ENCODE results near the gene TMEM271. TPM values are rescaled to one million over a fixed set of nuclear protein-coding genes. Genes with fewer than 3 reads are reported as not detected.
"Not testable (repeated sequence)": the region's sequence is repeated elsewhere in the genome, so short reads cannot be mapped to it uniquely, and the experiment has no call there.

Gene TMEM271
- total and polyA plus RNA-seq, 2 donors: 0.02 to 0.05 TPM

DNA sequence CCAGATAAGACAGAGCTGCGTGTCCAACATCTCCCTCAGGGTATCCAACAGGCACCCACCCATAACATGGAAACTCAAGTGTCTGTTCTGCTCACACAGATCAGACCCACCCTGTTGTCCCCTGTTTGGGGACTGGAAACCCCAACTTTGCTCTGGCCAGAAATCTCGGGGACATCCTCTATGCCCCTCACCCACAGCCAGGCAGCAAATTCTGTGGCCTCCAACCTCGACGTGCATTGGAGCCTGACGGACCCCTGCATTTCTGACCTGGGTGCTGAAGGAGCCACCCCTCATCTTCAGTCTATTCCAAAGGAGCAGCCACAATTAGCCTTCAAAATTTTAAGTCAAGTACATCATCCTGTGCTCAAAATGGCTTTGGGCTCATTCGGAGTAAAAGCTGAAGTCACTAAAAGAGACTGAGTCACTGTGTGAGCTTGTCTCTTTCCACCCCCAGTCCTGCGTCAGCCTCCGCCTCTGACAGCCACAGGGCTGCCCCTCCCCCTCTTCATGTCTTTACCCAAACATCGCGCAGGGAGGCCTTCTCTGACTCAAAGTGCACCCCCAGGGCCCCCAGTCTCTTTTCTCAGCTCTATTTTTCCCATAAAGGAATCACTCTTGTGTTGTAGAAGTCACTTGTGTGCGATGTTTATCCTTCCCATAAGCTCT, 24.9 kb upstream of the TMEM271 start:
- Histone ChIP-seq H3K27ac (ENCODE audit: low read depth in 1 of 2, low read length in 1 of 2) (no peak overlapping the region), H3K4me1 (ENCODE audit: control insufficient read depth in 2 of 2, insufficient read depth in 2 of 2, low read length in 2 of 2) (peaks cover 0 to 3% of the 10 kb centered on the region in 2 donors), H3K27me3 (ENCODE audit: control insufficient read depth in 2 of 2, insufficient read depth in 1 of 2, low read length in 1 of 2) (peaks cover 0 to 3% of the 10 kb centered on the region in 2 donors), H3K4me3 (ENCODE audit: low read length in 2 of 2) (no peak overlapping the region), H3K9me3 (ENCODE audit: control insufficient read depth in 2 of 2, insufficient read depth in 1 of 2, low read length in 1 of 2) (no peaks in the 10 kb centered on the region), H3K36me3 (ENCODE audit: control insufficient read depth in 2 of 2, insufficient read depth in 2 of 2, low read length in 1 of 2) (no peaks in the 10 kb centered on the region)
- WGBS: 75% methylated on average over 11 of the region's 11 CpGs
- peak in 1 of 9 donors; percentile 21 for DNase-seq (ENCODE audit: low read depth in 6 of 9, low spot score in 9 of 9)

DNA sequence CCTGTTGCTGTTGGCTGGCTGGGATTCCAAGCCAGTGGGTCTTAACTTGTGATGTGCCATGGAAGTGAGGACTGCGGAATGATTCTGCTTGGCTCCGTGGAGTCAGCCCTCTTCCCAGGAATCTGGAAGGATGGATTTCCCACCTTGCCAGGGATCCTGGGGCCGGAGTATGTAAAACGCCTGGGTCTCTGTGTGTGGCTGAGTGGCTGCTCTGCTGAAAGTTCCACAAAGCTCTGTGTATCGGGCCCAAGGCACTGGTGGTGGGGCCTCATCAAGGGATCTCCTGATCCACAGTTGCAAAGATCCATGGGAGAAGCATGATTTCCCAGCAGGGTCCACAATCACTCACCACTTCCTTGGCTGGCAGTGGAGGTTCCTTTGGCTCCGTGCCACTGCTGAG, 24.1 kb upstream of the TMEM271 start:
- H3K4me1 ChIP-seq (ENCODE audit: control insufficient read depth in 2 of 2, insufficient read depth in 2 of 2, low read length in 2 of 2): peaks cover 0 to 3% of the 10 kb centered on the region in 2 donors
- DNase-seq (ENCODE audit: low read depth in 6 of 9, low spot score in 9 of 9): no peak

DNA sequence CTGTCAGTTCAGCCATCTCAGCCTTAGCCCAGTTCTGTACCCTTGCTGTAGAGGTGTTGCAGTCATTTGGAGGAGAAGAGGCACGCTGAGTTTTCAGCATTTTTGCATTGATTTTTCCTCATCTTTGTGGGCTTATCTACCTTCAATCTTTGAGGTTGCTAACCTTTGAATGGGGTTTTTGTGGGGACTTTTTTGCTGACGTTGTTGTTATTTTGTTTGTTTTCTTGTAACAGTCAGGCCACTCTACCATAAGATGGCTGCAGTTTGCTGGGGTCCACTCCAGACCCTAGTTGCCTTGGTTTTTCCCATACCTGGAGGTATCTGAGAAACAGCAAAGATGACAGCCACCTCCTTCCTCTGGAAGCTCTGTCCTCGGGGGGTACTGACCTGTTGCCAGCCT, 22.8 kb upstream of the TMEM271 start:
- H3K9me3 ChIP-seq (ENCODE audit: control insufficient read depth in 2 of 2, insufficient read depth in 1 of 2, low read length in 1 of 2): no peaks in the 10 kb centered on the region
- WGBS: 83% methylated on average over 3 of the region's 3 CpGs
- H3K4me3 ChIP-seq (ENCODE audit: low read length in 2 of 2): no peak overlapping the region
- peaks cover 0 to 3% of the 10 kb centered on the region in 2 donors for H3K4me1 ChIP-seq (ENCODE audit: control insufficient read depth in 2 of 2, insufficient read depth in 2 of 2, low read length in 2 of 2)
- peaks cover 0 to 3% of the 10 kb centered on the region in 2 donors for H3K27me3 ChIP-seq (ENCODE audit: control insufficient read depth in 2 of 2, insufficient read depth in 1 of 2, low read length in 1 of 2)
- DNase-seq (ENCODE audit: low read depth in 6 of 9, low spot score in 9 of 9): no peak
- no peak overlapping the region for H3K27ac ChIP-seq (ENCODE audit: low read depth in 1 of 2, low read length in 1 of 2)
- H3K36me3 ChIP-seq (ENCODE audit: control insufficient read depth in 2 of 2, insufficient read depth in 2 of 2, low read length in 1 of 2): no peaks in the 10 kb centered on the region

More for the DNA sequence above, 24.1 kb upstream of the TMEM271 start:
- no peaks in the 10 kb centered on the region for H3K9me3 ChIP-seq (ENCODE audit: control insufficient read depth in 2 of 2, insufficient read depth in 1 of 2, low read length in 1 of 2)
- WGBS: 93% methylated on average over 6 of the region's 6 CpGs
- H3K36me3 ChIP-seq (ENCODE audit: control insufficient read depth in 2 of 2, insufficient read depth in 2 of 2, low read length in 1 of 2): no peaks in the 10 kb centered on the region
- H3K4me3 ChIP-seq (ENCODE audit: low read length in 2 of 2): no peak overlapping the region
- no peak overlapping the region for H3K27ac ChIP-seq (ENCODE audit: low read depth in 1 of 2, low read length in 1 of 2)
- H3K27me3 ChIP-seq (ENCODE audit: control insufficient read depth in 2 of 2, insufficient read depth in 1 of 2, low read length in 1 of 2): peaks cover 0 to 3% of the 10 kb centered on the region in 2 donors

DNA sequence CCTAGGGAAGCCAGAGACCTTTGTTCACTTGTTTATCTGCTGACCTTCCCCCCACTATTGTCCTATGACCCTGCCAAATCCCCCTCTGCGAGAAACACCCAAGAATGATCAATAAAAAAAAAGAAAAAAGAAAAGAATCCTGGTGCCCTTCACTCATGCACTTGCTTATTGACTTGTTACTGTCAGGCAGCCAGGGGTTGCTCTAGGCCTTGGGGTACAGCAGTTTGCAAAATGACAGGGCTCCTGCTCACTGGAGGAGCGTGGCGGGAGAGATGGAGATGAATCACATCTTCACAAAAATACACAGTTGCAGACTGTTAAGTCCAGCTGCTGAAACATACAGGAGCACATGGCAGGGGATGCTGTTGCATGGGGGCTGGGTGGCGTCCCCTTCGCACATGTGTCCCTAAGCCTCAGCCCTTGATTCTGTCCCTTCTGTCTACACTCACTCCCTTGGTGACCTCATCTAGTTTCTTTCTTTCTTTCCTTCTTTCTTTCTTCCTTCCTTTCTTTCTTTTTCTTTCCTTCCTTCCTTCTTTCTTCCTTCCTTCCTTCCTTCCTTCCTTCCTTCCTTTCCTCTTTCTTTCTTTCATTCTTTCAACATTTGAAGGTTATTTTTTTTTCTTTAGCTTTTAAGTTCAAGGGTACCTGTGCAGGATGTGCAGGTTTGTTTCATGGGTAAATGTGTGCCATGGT, 16.9 kb upstream of the TMEM271 start:
- H3K9me3 ChIP-seq (ENCODE audit: control insufficient read depth in 2 of 2, insufficient read depth in 1 of 2, low read length in 1 of 2): peaks cover 0 to 1% of the 10 kb centered on the region in 2 donors
- H3K36me3 ChIP-seq (ENCODE audit: control insufficient read depth in 2 of 2, insufficient read depth in 2 of 2, low read length in 1 of 2): no peaks in the 10 kb centered on the region
- no peak overlapping the region for H3K27ac ChIP-seq (ENCODE audit: low read depth in 1 of 2, low read length in 1 of 2)
- DNase-seq (ENCODE audit: low read depth in 6 of 9, low spot score in 9 of 9): no peak
- WGBS: 89% methylated on average over 5 of the region's 5 CpGs
- H3K27me3 ChIP-seq (ENCODE audit: control insufficient read depth in 2 of 2, insufficient read depth in 1 of 2, low read length in 1 of 2): peaks cover 0 to 4% of the 10 kb centered on the region in 2 donors
- no peaks in the 10 kb centered on the region for H3K4me1 ChIP-seq (ENCODE audit: control insufficient read depth in 2 of 2, insufficient read depth in 2 of 2, low read length in 2 of 2)
- H3K4me3 ChIP-seq (ENCODE audit: low read length in 2 of 2): no peak overlapping the region

DNA sequence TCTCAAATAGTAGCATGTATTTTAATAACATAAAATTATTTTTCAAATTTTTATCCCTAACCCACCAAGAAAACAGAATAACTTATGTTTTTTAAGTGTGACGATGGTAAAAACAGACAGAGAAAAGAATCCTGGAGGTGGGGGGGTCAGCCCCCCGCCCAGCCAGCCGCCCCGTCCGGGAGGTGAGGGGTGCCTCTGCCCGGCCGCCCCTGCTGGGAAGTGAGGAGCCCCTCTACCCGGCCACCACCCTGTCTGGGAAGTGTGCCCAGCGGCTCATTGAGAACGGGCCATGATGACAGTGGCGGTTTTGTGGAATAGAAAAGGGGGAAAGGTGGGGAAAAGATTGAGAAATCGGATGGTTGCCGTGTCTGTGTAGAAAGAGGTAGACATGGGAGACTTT, 16.1 kb upstream of the TMEM271 start:
- H3K36me3 ChIP-seq (ENCODE audit: control insufficient read depth in 2 of 2, insufficient read depth in 2 of 2, low read length in 1 of 2); H3K27ac ChIP-seq (ENCODE audit: low read depth in 1 of 2, low read length in 1 of 2); H3K4me3 ChIP-seq (ENCODE audit: low read length in 2 of 2); DNase-seq (ENCODE audit: low read depth in 6 of 9, low spot score in 9 of 9); H3K27me3 ChIP-seq (ENCODE audit: control insufficient read depth in 2 of 2, insufficient read depth in 1 of 2, low read length in 1 of 2); H3K4me1 ChIP-seq (ENCODE audit: control insufficient read depth in 2 of 2, insufficient read depth in 2 of 2, low read length in 2 of 2); H3K9me3 ChIP-seq (ENCODE audit: control insufficient read depth in 2 of 2, insufficient read depth in 1 of 2, low read length in 1 of 2): not testable (repeated sequence)
- WGBS: 90% methylated on average over 11 of the region's 13 CpGs

DNA sequence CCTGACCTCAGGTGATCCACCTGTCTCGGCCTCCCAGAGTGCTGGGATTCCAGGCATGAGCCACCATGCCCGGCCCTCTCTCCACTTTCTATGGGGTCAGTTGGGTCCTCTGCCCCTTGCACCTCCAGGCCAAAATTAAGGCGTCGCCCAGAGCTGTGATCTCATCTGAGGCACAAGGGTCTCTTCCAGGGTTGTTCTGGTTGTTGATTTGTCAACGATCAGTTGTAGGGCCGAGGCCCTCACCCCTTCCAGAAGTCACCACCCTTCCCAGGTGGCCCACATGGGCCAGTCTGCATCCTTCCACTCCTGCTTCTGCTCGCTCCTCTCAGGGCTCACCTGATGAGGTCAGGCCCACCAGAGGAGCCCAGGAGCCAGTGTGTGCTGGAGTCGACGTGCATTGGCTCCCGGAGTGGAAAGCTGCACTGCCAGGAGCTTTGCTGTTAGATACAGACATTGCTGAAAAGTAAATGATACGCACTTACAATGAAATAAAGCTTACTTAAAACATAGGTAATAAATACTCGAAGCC, 14.3 kb upstream of the TMEM271 start:
- WGBS: 96% methylated on average over 12 of the region's 12 CpGs
- H3K27me3 ChIP-seq (ENCODE audit: control insufficient read depth in 2 of 2, insufficient read depth in 1 of 2, low read length in 1 of 2): peaks cover 0 to 7% of the 10 kb centered on the region in 2 donors

DNA sequence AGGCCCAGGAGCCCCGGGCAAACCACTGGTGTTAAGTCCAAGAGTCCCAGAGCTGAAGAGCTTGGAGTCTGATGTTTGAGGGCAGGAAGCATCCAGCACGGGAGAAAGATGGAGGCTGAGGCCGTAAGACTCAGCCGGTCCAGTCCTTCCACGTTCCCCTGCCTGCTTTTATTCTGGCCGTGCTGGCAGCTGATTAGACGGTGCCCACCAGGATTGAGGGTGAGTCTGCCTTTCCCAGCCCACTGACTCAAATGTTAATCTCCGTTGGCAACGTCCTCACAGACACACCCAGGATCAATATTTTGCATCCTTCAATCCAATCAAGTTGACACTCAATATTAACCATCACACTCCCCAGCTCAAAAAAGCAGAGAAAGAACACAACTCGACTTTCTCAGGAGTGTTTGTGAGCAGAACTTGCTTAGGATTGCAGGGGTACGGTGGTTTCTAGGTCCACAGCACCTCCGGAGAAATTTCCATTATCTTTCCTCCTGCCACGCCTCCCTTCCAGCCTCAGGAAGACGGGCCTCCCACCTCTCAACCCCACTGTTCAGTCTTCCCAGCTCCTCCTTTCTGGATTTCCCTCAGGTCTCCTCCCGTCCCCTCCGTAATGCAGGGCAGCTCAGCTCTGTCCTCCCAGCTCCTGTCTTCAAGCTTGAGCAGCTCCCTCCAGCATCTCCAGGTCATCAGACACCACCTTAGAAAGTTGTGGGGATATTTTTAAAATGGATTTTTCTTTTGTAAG, 13.3 kb upstream of the TMEM271 start:
- peaks cover 0 to 7% of the 10 kb centered on the region in 2 donors for H3K27me3 ChIP-seq (ENCODE audit: control insufficient read depth in 2 of 2, insufficient read depth in 1 of 2, low read length in 1 of 2)
- no peak overlapping the region for H3K4me3 ChIP-seq (ENCODE audit: low read length in 2 of 2)
- H3K27ac ChIP-seq (ENCODE audit: low read depth in 1 of 2, low read length in 1 of 2): no peak overlapping the region
- DNase-seq (ENCODE audit: low read depth in 6 of 9, low spot score in 9 of 9): no peak
- H3K9me3 ChIP-seq (ENCODE audit: control insufficient read depth in 2 of 2, insufficient read depth in 1 of 2, low read length in 1 of 2): peaks cover 0 to 1% of the 10 kb centered on the region in 2 donors
- no peaks in the 10 kb centered on the region for H3K36me3 ChIP-seq (ENCODE audit: control insufficient read depth in 2 of 2, insufficient read depth in 2 of 2, low read length in 1 of 2)
- no peaks in the 10 kb centered on the region for H3K4me1 ChIP-seq (ENCODE audit: control insufficient read depth in 2 of 2, insufficient read depth in 2 of 2, low read length in 2 of 2)
- WGBS: 90% methylated on average over 16 of the region's 16 CpGs

More for the DNA sequence above, 14.3 kb upstream of the TMEM271 start:
- Histone ChIP-seq H3K4me1 (ENCODE audit: control insufficient read depth in 2 of 2, insufficient read depth in 2 of 2, low read length in 2 of 2) (no peaks in the 10 kb centered on the region), H3K36me3 (ENCODE audit: control insufficient read depth in 2 of 2, insufficient read depth in 2 of 2, low read length in 1 of 2) (no peaks in the 10 kb centered on the region), H3K9me3 (ENCODE audit: control insufficient read depth in 2 of 2, insufficient read depth in 1 of 2, low read length in 1 of 2) (peaks cover 0 to 1% of the 10 kb centered on the region in 2 donors), H3K4me3 (ENCODE audit: low read length in 2 of 2) (no peak overlapping the region), H3K27ac (ENCODE audit: low read depth in 1 of 2, low read length in 1 of 2) (no peak overlapping the region)
- no peak for DNase-seq (ENCODE audit: low read depth in 6 of 9, low spot score in 9 of 9)

DNA sequence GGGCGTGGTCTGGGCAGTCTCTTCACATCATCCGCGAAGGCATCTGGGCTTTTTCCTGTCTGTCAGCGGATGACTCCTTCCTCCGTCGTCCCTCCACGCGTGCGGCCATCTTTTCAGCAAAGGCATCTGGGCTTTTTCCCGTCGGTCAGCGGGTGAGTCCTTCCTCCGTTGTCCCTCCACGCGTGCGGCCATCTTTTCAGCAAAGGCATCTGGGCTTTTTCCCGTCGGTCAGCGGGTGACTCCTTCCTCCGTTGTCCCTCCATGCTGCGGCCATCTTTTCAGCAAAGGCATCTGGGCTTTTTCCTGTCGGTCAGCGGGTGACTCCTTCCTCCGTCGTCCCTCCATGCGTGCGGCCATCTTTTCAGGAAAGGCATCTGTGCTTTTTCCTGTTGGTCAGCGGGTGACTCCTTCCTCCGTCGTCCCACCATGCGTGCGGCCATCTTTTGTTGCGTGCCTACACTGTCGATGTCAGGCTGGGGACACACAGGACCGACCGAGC, 12.3 kb upstream of the TMEM271 start:
- Histone ChIP-seq H3K27ac (ENCODE audit: low read depth in 1 of 2, low read length in 1 of 2) (no peak overlapping the region), H3K36me3 (ENCODE audit: control insufficient read depth in 2 of 2, insufficient read depth in 2 of 2, low read length in 1 of 2) (no peaks in the 10 kb centered on the region), H3K9me3 (ENCODE audit: control insufficient read depth in 2 of 2, insufficient read depth in 1 of 2, low read length in 1 of 2) (peaks cover 0 to 1% of the 10 kb centered on the region in 2 donors), H3K4me1 (ENCODE audit: control insufficient read depth in 2 of 2, insufficient read depth in 2 of 2, low read length in 2 of 2) (no peaks in the 10 kb centered on the region), H3K4me3 (ENCODE audit: low read length in 2 of 2) (no peak overlapping the region), H3K27me3 (ENCODE audit: control insufficient read depth in 2 of 2, insufficient read depth in 1 of 2, low read length in 1 of 2) (peaks cover 0 to 7% of the 10 kb centered on the region in 2 donors)
- DNase-seq (ENCODE audit: low read depth in 6 of 9, low spot score in 9 of 9): no peak
- 81% methylated on average over 36 of the region's 36 CpGs for WGBS

All from thymus (tissue), 11 donors.